T-helper 22 cell (primary cell): Measurements from ENCODE around the gene IMPDH1.

Experiments used
- DNase-seq: peaks from one replicate; pipeline ENCODE4 v3.0.0-alpha.2; 2020; ENCODE audit warnings: low read depth

IMPDH1 gene

DNA sequence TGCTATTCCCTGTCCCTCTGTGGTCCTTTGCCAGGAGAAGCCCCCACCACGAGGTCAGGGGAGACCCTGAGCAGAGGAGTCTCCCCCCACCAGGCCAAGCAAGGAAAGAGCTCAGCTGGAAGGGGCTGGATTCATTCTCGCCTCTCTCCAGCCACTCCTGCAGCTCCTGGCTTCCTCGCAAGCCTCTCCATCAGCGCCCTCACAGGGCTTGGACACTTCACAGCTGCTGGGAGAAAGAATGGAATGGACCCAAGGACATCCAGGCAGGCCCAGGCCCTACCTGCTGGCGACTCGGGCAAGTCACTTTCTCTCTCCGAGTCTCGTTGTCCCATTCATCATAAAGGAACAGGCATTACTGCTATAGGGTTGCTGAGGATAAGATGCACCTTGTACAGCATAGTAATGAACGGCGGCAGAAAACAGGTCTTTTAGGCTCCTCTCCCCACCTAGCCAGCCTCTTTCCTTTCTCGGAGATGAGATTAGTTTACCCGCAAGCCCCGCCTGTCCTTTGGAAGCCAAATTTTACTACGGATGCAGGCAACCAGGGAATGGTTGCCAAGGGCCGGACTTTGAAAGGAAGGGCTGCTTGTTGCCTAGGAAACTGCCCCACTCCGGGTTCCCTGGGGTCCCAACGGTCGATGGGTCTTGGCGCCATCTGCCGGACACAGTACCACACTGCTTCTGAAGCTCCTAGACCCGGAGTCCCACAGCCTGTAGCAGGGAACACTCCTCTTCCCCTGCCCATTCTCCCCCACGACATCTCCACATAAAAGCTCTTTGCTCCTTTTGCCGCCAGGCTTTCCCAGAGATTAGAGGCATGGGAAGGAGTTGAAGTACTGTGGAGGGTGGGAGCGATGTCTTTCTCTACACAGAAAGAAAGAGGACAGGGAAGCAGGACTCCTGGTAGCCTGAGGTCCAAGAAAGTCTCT, 22.3 kb downstream of the IMPDH1 start:
- peak; percentile 19 for DNase-seq

DNA sequence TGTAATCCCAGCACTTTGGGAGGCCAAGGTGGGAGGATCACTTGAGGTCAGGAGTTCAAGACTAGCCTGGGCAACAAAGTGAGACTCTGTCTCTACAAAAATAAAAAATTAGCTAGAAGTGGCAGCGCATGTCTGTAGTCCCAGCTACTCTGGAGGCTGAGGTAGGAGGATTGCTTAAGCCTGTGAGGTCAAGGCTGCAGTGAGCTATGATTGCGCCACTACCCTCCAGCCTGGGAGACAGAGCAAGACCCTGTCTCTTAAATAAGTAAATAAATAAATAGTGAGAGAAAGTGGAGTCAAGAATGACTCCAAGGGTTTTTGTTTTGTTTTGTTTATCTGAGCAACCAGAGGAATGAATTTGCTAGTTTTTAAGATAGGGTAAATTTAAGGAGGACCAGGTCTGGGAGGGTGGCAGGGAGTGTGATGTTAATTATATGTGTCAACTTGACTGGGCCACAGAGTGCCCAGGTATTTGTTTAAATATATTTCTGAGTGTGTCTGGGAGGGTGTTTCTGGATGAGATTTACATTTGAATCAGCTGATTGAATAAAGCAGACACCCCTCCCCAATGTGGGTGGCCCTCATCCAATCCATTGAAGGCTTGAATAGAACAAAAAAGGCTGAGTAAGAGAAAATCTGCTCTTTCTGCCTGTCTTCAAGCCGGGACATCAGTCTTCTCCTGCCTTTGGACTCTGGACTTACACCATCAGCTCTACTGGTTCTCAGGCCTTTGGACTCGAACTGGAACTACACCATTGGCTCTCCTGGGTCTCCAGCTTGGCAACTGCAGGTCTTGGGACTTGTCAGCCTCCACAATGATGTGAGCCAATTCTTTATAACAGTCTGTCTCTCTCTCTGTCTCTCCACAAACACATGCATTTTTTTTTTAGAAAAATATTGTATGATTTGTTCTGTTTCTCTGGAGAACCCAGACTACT, 23.5 kb downstream of the IMPDH1 start:
- DNase-seq = no peak

DNA sequence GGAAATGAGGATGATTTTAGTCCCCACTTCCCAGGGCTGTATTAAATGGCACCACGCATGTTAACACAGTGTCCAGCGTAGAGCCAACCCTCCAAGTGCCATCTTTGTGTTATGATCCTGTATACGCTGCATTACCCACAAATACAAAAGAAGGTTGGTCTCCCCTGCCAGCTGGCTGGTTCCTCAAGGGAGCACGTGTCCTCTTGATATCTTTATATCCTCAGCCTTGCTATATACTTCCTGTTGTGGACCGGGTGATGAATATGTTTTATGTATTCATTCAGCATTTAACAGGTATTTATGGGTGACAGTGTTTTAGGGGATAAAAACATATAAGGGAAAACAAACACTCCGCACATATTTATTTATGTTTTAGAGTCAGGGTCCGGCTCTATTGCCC, 25.1 kb downstream of the IMPDH1 start:
- no peak for DNase-seq

DNA sequence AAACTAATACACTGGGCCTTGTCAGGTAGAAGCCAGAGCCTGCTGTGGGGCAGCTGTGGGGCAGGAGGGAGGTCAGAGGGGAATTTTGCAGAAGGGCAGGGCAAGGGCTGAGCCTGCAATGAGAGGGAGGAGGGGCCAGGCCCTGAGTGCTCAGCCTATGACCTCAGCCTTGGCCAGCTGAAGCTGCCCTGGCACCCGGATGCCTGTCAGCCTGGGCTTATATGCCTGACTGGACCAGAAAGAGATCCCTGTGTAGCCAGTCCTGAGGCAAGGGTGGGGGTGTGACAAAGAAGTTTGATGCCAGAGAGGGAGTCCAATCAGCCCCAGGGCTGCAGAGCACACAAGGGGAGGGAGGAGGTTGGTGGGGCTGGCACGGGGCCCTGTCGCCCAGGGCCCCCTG, 26.0 kb downstream of the IMPDH1 start:
- DNase-seq = no peak

DNA sequence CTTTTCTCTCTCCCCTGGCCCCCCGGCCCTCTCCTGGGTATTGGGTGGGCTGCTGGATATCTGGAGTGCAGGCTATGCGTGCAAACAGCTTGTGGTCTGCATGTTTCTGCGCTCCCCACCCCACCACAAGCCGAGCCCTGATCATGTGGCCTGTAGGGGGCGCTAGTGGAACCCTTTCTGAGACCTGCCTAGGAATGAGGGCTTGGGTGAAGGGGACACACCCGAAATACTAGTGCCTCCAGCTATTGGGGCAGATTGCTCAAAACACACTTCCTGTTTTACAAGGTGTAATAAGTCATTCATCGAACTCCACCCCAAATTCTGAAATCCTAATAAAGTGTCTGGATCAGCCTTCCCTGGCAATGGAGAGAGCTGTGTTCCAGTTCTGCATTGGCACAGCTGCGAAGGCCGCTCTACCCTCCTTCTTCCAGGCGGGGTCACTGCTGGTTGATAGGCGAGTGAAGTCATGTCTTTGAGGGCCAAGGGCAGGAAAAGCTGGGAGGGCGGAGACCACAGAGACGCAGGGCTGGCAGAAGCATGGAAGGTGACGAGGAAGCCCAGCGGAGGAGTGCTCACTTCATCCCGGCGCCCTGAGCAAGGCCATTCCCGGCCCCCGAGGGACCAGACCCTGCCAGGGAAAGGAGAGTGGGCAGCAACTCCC, 28.5 kb downstream of the IMPDH1 start:
- no peak for DNase-seq

DNA sequence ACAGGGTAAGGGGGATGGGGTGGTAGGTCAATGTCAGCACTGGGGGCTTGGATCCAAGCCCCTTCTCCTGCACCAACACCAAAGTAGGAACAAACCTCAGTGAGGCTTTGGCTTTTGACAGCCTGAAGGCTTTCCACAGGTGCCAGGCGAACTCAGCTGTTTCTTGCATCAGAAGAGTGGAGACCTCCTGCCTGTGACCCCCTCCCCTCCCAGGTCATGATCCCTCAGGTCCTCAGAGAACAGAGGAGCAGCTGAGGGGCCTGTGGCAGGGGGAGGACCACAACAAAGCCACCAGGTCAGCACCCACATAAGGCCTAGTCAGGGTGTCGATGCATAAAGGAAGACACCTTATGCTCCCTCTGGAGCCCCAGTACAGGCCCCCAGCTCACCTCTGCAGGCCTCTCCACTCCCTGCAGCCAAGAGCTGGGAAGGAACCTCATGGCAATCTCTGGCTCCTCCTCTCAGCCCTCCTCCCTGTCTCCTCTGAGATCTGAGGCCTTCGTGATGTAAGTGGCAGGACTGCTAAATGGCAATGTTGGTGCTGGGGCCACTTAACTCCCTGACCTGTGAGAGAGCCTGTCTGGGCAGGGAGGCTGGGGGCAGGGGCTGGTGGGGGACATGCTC, 29.2 kb downstream of the IMPDH1 start:
- no peak for DNase-seq

DNA sequence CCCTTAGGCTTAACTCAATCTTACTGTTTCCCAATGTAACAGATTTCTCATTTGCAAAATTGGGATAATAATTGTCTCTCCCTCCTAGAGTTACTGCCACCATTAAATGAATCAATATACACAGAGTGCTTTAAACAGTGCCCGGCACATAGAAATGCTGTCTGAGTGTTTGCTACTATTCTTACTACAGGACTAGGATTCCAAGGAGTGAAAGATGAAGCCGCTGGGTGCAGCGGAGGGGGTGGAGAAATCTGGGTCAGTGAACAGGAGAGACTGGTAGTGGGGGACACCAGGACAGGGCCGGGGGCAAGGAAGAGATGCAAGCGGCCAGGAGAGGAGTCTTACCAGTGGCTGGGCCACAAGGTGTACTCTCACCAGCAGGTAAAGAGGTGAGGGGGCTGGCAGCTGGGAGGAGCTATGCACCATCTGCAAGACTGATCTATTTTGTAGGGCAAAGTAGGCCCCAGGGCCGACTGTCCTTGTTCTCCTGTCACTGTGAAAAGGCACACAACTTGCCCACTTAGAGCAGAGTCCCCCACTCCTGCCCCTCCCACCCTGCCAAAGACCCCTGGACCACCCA, 29.8 kb downstream of the IMPDH1 start:
- DNase-seq = no peak

DNA sequence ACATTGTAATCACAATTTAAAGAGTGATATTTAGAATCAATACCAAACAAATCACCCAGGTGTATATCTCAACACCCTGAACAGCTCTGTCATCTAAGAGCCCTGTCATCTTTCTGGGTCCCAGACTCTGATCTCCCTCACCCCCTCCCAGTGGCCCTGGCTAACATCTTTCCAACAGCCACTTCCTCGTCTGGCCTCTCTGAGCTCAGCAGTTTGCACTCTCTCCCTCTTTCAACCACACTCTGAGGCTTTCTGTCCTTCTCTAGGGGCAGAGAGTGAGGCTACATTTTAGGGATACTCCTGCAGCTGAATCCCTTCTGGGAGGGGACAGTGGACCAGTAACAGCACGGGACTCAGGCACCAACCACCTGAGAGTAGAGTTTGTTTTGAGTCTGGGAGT, 31.1 kb downstream of the IMPDH1 start:
- DNase-seq = no peak

DNA sequence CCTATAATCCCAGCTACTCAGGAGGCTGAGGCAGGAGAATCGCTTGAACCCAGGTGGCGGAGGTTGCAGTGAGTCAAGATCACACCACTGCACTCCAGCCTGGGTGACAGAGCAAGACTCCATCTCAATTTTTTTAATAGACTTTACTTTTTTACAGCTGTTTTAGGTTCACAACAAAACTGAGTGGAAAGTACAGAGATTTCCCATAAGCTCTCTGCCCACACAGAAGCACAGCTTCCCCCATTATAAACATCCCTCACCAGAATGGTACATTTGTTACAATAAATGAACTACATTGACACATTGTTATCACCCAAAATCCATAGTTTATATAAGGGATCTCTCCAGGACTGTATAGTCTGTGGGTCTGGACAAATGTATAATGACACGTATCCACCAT, 33.7 kb downstream of the IMPDH1 start:
- no peak for DNase-seq

DNA sequence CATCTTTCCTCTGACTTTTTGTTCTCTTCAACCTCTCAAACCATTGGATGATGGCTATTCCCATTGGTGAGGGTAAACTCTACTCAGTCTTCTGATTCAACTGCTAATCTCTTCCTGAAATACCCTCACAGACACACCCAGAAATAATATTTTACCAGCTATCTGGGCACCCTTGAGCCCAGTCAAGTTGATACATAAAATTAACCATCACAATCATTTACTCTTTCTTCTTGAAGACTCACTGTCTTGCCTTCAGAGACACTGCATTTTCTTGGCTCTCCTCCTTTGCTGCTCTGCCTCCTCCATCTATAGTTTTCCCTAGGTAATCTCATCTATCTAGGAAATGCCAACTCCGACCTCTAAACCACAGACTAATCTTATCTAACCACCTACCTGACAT, 35.7 kb downstream of the IMPDH1 start:
- no peak for DNase-seq

DNA sequence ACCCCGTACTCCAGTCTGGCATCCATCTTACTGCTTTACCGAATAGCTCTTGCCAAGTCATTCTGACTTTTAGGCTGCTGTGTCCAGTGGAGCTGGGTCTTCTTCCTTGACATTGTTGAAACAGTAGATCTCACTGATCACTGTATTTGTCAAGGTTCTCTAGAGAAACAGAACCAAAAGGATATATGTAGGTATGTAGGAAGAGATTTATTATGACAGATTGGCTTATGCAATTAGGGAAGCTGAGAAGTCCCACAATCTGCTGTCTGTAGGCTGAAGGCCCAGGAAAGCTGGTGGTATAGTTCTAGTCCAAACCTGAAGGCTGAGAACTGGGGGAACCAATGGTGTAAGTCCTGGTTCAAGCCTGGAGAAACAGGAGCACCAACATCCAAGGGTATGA, 36.2 kb downstream of the IMPDH1 start:
- no peak for DNase-seq

DNA sequence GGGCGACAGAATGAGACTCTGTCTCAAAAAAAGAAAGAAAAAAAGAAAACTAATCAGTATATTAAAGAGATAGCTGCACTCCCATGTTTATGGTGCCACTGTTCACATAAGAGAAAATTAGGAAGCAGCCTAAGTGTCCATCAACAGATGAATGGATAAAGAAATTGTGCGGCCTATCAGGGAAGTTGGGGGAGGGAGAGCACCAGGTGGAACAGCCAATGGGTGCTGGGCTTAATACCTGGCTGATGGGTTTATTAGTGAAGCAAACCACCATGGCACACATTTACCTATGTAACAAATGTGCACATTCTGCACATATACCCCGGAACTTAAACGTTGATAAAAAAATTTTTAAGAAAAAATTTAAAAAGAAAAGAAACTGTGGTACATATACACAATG, 39.3 kb downstream of the IMPDH1 start:
- DNase-seq = no peak

DNA sequence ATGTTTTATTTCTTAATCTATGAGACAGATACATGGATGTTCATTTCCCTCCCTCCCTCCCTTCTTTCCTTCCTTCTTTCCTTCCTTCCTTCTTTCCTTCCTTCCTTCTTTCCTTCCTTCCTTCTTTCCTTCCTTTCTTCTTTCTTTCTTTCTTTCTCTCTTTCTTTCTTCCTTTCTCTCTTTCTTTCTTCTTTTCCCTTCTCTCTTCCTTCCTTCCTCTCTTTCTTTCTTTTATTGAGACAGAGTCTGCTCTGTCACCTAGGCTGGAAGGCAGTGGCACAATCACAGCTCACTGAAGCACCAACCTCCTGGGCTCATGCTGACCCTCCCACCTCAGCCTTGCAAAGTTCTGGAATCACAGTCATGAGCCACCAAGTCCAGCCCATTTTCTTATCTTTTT, 42.8 kb downstream of the IMPDH1 start:
- DNase-seq = no peak

DNA sequence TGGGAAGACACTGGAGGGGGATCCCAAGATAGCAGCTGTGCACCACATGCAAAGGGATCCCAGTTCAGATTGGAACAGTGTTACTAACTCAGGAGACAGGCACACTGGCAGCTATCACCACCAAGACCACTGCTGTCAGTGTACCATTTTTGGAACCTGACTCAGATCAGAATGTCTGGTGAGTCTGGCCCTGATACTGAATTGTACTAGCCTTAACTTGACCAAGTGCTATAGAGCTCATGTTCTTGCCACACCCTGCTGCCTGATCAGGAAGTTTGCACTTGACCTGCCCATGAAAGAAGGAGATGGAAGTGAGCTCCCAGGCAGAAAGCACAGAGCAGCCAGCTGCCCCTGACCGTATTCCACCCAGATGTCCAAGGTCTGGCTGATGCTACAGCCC, 43.5 kb downstream of the IMPDH1 start:
- no peak for DNase-seq

DNA sequence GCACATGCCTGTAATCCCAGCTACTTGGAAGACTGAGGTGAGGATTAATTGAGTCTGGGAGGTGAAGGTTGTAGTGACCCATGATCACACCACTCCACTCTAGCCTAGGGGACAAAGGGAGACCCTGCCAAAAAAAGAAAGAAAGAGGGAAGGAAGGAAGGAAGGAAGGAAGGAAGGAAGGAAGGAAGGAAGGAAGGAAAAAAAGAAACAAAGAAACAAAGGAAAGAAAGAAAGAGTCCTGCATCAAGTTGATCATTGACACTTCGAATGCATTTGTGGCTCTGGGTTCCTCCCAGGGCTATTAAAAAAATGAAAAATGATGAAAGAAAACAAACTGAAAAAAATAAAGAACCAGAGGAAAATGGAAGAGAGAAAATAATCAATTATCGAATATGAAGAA, 44.4 kb downstream of the IMPDH1 start:
- DNase-seq = no peak

DNA sequence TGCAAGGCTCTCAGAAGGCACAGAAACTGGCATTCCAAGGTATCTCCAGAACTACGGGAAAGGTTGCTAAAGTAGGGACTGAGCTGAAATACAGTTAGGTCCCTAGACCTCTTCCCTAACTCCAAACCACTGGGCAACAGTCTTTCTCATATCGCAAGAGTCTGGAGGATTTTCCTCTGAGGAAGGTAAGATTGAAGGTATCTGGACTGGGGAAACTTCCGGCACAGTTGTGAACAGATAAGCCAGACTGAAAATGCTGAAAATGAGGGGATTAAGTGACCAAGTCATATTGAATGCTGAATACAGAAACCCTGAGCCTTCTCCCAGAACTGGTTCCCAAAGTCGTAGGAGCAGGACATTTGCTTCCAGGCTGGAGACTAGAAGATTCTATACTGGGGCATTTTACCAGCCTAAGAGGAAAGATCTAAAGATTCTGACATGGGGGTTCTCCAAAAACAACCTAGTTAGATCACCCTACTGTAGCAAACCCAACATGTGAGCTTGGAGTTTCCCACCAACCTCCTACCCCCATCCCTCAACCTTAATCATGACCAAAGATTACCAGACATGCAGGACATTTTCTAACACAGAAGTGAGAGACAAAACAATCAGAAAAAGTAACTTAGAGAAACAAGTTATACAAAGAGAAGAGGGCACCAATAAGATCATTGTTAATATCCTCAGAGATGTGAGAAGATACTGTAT, 45.5 kb downstream of the IMPDH1 start:
- DNase-seq = no peak

DNA sequence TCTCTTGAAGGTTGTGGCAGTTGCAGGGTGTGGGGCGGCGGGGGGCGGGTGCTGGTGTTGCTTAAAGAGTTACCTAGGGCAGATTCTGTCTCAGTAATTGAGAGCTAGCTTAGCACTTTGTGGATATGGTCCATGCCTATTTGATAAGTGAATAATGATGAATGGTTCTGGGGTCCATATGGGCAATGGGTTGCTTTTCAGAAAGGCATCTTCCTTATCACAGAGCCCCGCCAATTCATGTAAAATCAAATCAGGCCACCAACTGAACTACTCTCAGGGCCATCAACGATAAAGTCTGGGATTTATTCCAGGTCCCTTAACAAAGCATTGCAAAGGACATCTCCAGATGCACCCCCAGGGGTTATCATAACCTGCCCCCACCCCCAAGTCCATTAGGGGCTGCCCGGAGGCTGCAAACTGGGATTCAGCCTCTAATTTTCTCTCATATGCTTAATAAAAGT, 46.5 kb downstream of the IMPDH1 start:
- DNase-seq = no peak

DNA sequence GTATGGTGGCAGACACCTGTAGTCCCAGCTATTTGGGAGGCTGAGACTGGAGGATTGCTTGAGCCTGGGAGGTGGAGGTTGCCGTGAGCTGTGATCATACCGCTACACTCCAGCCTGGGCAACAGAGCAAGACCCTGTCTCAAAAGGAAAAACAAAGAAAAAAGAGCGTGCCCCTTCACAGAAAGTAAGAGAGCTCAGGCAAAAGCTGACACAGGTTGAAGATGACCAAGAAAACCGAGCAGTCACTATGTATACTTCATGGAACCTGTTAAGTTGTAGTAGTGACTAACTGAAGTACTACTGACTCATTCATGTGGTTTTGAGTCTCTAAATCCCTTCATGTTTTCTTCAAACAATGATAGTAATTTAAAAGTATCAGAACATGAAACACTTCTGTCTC, 47.1 kb downstream of the IMPDH1 start:
- no peak for DNase-seq

DNA sequence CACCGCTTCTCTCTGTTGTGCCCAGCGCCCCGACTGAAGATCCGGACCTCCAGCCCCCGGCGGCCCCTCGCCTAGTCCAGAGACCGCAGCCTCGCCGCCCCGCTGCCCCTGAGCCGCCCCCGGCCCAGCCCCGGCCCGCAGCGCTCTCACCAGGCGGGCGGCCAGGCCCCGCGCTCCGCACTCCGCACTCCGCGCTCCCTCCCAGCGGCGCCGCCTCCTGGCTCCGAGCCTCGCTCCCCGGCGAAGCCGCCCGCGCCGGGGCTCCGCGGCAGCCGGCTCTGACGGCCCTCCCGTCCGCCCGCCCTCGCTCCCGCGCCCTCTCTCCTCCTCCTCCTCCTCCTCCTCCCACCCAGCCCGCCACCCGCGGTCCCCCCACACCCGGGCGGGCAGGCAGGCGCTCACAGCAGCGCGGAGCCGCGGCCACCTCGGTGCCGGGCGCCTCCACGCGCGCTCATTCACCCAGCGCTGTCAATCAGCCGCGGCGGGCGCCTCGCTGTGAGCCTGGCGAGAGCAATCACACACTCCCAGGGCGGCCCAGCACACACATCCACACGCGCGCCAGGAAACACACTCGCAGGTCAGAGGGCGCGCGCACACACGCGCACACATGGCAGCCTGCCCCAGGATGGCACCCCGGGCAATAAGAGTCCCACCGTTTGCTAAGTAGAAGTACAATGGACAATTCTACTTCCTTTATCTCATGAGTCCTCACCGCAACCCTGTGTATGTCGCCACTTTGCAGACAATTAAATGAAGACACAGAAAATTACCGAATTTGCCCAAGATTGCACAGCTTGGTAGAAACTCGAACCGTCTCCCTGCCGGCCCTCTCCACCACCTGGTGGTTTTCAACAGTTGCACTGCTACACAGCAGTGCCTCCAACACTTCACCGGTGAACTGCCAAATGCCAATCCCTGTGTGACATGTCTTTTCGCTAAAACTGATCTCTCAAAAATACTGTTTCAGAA, 48.1 kb downstream of the IMPDH1 start, which contains the start of gene PRRT4:
Gene PRRT4 (minus strand): TSS at position 280 of the 969 bp plus-strand sequence.
- DNase-seq = peak; percentile 25

DNA sequence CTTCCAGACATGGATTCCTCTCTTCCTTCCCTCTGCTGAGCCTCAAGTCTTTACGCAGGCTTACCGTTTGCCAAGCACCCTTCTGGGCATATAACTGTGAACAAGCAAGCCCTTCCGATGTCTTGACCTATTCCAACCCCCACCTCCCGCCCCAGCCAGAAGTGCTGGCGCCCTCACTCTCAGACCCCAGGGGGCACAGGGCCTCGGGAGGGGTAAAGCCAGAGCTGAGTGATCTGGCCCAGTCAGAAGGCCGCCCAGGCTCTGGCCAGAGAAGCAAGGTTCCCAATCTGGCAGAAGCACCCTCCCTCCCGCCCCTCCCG, 49.5 kb downstream of the IMPDH1 start:
- DNase-seq = no peak
